ENCODE data around the gene GGCX. TPM values are rescaled to one million over a fixed set of nuclear protein-coding genes. Genes with fewer than 3 reads are reported as not detected.

GGCX gene
- total and polyA plus RNA-seq, 2 donors (not counting 3 experiments of a cell fraction or from before 2014, with no cell fraction given), result 48.0 to 62.7 TPM

- TF ChIP-seq MYC (IDR thresholded peaks at IDR 0.05; ENCODE audit: low read depth, low read length), result no peak
- TF ChIP-seq, protein P1, sequence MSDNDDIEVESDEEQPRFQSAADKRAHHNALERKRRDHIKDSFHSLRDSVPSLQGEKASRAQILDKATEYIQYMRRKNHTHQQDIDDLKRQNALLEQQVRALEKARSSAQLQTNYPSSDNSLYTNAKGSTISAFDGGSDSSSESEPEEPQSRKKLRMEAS (IDR thresholded peaks at IDR 0.05; ENCODE audit: insufficient read depth, insufficient read length), result no peak
- TF ChIP-seq, protein P2, sequence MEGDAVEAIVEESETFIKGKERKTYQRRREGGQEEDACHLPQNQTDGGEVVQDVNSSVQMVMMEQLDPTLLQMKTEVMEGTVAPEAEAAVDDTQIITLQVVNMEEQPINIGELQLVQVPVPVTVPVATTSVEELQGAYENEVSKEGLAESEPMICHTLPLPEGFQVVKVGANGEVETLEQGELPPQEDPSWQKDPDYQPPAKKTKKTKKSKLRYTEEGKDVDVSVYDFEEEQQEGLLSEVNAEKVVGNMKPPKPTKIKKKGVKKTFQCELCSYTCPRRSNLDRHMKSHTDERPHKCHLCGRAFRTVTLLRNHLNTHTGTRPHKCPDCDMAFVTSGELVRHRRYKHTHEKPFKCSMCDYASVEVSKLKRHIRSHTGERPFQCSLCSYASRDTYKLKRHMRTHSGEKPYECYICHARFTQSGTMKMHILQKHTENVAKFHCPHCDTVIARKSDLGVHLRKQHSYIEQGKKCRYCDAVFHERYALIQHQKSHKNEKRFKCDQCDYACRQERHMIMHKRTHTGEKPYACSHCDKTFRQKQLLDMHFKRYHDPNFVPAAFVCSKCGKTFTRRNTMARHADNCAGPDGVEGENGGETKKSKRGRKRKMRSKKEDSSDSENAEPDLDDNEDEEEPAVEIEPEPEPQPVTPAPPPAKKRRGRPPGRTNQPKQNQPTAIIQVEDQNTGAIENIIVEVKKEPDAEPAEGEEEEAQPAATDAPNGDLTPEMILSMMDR (IDR thresholded peaks at IDR 0.05; ENCODE audit: extremely low read depth in 1 of 2, insufficient read depth in 1 of 2, low read depth in 1 of 2, low read length in 2 of 2), result no peak
- no peak for TF ChIP-seq EZH2 (IDR thresholded peaks at IDR 0.05; ENCODE audit: borderline replicate concordance, low read depth, low read length, severe bottlenecking)
- Histone ChIP-seq H3K4me1 (ENCODE audit: control insufficient read depth, extremely low read depth, insufficient read depth, low read length) (peaks cover 42% of the 10 kb centered on the region), H3K79me2 (ENCODE audit: control insufficient read depth, insufficient read depth, low read length) (peaks cover 8% of the 10 kb centered on the region), H3K9me1 (replicated peaks; ENCODE audit: control insufficient read depth, extremely low read depth, insufficient read depth, low read length) (no peaks in the 10 kb centered on the region), H3K4me3 (replicated peaks in 1 of 3; ENCODE audit: insufficient read depth in 1 of 3, low read depth in 1 of 3, low read length in 3 of 3) (no peak overlapping the region), H2AFZ (ENCODE audit: low read depth, low read length) (no peak overlapping the region), H3K4me2 (ENCODE audit: insufficient read depth, low read length) (no peak overlapping the region), H4K20me1 (replicated peaks; ENCODE audit: control insufficient read depth, extremely low read depth, insufficient read depth, low read length) (no peaks in the 10 kb centered on the region), H3K9me3 (replicated peaks; ENCODE audit: control insufficient read depth, insufficient read depth, low read length) (no peaks in the 10 kb centered on the region), H3K27ac (ENCODE audit: insufficient read depth, low read depth, low read length) (no peak overlapping the region), H3K9ac (replicated peaks; ENCODE audit: extremely low read depth, insufficient read depth, low read length) (no peak overlapping the region), H3K36me3 (ENCODE audit: control insufficient read depth in 2 of 2, extremely low read depth in 1 of 2, insufficient read depth in 2 of 2, low read length in 2 of 2) (no peaks in the 10 kb centered on the region), H3K27me3 (ENCODE audit: control insufficient read depth in 2 of 2, insufficient read depth in 2 of 2, low read length in 2 of 2) (no peaks in the 10 kb centered on the region)
- dilution Hi-C loops (cut with MboI; ENCODE audit: extremely low pct_ligation_motif_present, low sequenced_read_pairs), result no loop called here
- BruUV-seq (replicated peaks), result no TSS peak
- intact Hi-C loops (cut with micrococcal nuclease), result no loop called here
- DNase-seq (ENCODE audit: low read depth, low spot score), result no peak
- CTCF ChIA-PET, result interaction anchor here (1.5 kb wide), 1 partner anchor 13 kb away, joined by 3 read pairs; the partner anchor contains the start of gene RNF181
- POLR2A ChIA-PET, result no interaction called here
- no peak for FAIRE-seq
These were observed 21.2 kb upstream of the GGCX start for GRCh38 chr2:85582492-85582891.

- no peak for FAIRE-seq
- Histone ChIP-seq H3K36me3 (ENCODE audit: control insufficient read depth in 2 of 2, extremely low read depth in 1 of 2, insufficient read depth in 2 of 2, low read length in 2 of 2) (no peaks in the 10 kb centered on the region), H3K4me2 (ENCODE audit: insufficient read depth, low read length) (no peak overlapping the region), H4K20me1 (replicated peaks; ENCODE audit: control insufficient read depth, extremely low read depth, insufficient read depth, low read length) (no peaks in the 10 kb centered on the region), H2AFZ (ENCODE audit: low read depth, low read length) (no peak overlapping the region), H3K9me3 (replicated peaks; ENCODE audit: control insufficient read depth, insufficient read depth, low read length) (no peaks in the 10 kb centered on the region), H3K9ac (replicated peaks; ENCODE audit: extremely low read depth, insufficient read depth, low read length) (no peak overlapping the region), H3K27ac (ENCODE audit: insufficient read depth, low read depth, low read length) (no peak overlapping the region), H3K9me1 (replicated peaks; ENCODE audit: control insufficient read depth, extremely low read depth, insufficient read depth, low read length) (no peaks in the 10 kb centered on the region), H3K79me2 (ENCODE audit: control insufficient read depth, insufficient read depth, low read length) (no peaks in the 10 kb centered on the region), H3K4me3 (replicated peaks in 1 of 3; ENCODE audit: insufficient read depth in 1 of 3, low read depth in 1 of 3, low read length in 3 of 3) (no peak overlapping the region), H3K27me3 (ENCODE audit: control insufficient read depth in 2 of 2, insufficient read depth in 2 of 2, low read length in 2 of 2) (no peaks in the 10 kb centered on the region), H3K4me1 (ENCODE audit: control insufficient read depth, extremely low read depth, insufficient read depth, low read length) (peaks cover 31% of the 10 kb centered on the region)
- dilution Hi-C loops (cut with MboI; ENCODE audit: extremely low pct_ligation_motif_present, low sequenced_read_pairs) (no loop called here), intact Hi-C loops (cut with micrococcal nuclease) (no loop called here)
- POLR2A ChIA-PET, result no interaction called here
- no peak for DNase-seq (ENCODE audit: low read depth, low spot score)
- CTCF ChIA-PET, result interaction anchor here (2.4 kb wide), 1 partner anchor 30 kb away, joined by 5 read pairs; no protein-coding TSS in a partner anchor
- TF ChIP-seq POLR2AphosphoS5 (IDR thresholded peaks at IDR 0.05; ENCODE audit: insufficient read depth, low read depth, low read length) (no peak), JUN (IDR thresholded peaks at IDR 0.05; ENCODE audit: borderline replicate concordance, insufficient read depth, insufficient read length, low read depth) (no peak), MYC (IDR thresholded peaks at IDR 0.05; ENCODE audit: low read depth, low read length) (no peak), GATA2 (IDR thresholded peaks at IDR 0.05; ENCODE audit: insufficient read depth, insufficient read length, low read depth, low read length) (no peak), EZH2 (IDR thresholded peaks at IDR 0.05; ENCODE audit: borderline replicate concordance, low read depth, low read length, severe bottlenecking) (no peak), POLR2A (IDR thresholded peaks at IDR 0.05; ENCODE audit: low read depth, low read length) (no peak), FOS (IDR thresholded peaks at IDR 0.05; ENCODE audit: borderline replicate concordance, insufficient read depth, low read length) (no peak)
- TF ChIP-seq, protein P1 (IDR thresholded peaks at IDR 0.05; ENCODE audit: insufficient read depth, insufficient read length), result no peak
- TF ChIP-seq, protein P2 (IDR thresholded peaks at IDR 0.05; ENCODE audit: extremely low read depth in 1 of 2, insufficient read depth in 1 of 2, low read depth in 1 of 2, low read length in 2 of 2), result no peak
- BruUV-seq (replicated peaks), result no TSS peak
These were observed 18.9 kb upstream of the GGCX start for GRCh38 chr2:85580206-85580605.
